Activated B cell treated with CpG ODN at 0.5 μM for 24 hours (primary cell): Measurements from ENCODE around the gene WDR35. TPM values are rescaled to one million over a fixed set of nuclear protein-coding genes. Genes with fewer than 3 reads are reported as not detected.

ENCODE experiments used
- ATAC-seq: fragments of 200-7000 bp; cut with Tn5 transposase; one replicate; pipeline ENCODE4 v1.10.0; 2021; ENCODE audit warnings: low read depth, mild to moderate bottlenecking, moderate library complexity
- CTCF ChIA-PET: fragments of 350-600 bp; sonication (Branson Sonifier 250); formaldehyde crosslinking; loops from one replicate; lab custom pipeline; 2021; ENCODE audit warnings: antibody characterized with exemption; lab: Charles Lee
- POLR2A ChIA-PET: fragments of 350-600 bp; sonication (Branson Sonifier 250); formaldehyde crosslinking; loops from one replicate; lab custom pipeline; 2021; ENCODE audit warnings: antibody characterized with exemption; lab: Charles Lee
- DNase-seq: peaks from one replicate; pipeline ENCODE4 v3.0.0; 2022
- H3K27ac Mint-ChIP-seq: one replicate; pipeline ENCODE4 v1.8.0; 2020; ENCODE audit warnings: mixed read lengths
- H3K27me3 Mint-ChIP-seq: one replicate; pipeline ENCODE4 v1.8.0; 2021; ENCODE audit warnings: mixed read lengths
- H3K36me3 Mint-ChIP-seq: one replicate; pipeline ENCODE4 v1.8.0; 2021; ENCODE audit warnings: low read depth, mixed read lengths
- H3K4me1 Mint-ChIP-seq: one replicate; pipeline ENCODE4 v1.8.0; 2021; ENCODE audit warnings: mixed read lengths
- H3K4me3 Mint-ChIP-seq: one replicate; pipeline ENCODE4 v1.8.0; 2020; ENCODE audit warnings: mild to moderate bottlenecking, mixed read lengths
- H3K9me3 Mint-ChIP-seq: one replicate; pipeline ENCODE4 v1.8.0; 2020; ENCODE audit warnings: mixed read lengths
- CTCF ChIP-seq: fragments of 200-600 bp; IDR thresholded peaks from one replicate; pipeline ENCODE4 v1.8.0; 2022; ENCODE audit warnings: antibody characterized with exemption, mild to moderate bottlenecking
- intact Hi-C: fragments of 100-400 bp; cut with micrococcal nuclease; formaldehyde crosslinking; loops from one replicate; pipeline ENCODE4 v1.15.1; 2024
- total RNA-seq: library from RNA; stranded (reverse); gene quantifications from 2 replicates; pipeline ENCODE4 v1.2.3, GENCODE V29; 2022

The WDR35 gene
- total RNA-seq, 1 donor from 2014 or later, result 8.2 TPM

- DNase-seq (no peak), ATAC-seq (no peak)
- Mint-ChIP-seq H3K4me3 (peak overlapping the region; percentile 71), H3K9me3 (peaks cover 3% of the 10 kb centered on the region), H3K27ac (no peak overlapping the region), H3K36me3 (no peaks in the 10 kb centered on the region), H3K4me1 (peaks cover 12% of the 10 kb centered on the region), H3K27me3 (peaks cover 39% of the 10 kb centered on the region)
- ChIA-PET POLR2A (no interaction called here), CTCF (interaction anchor here (1.1 to 2.0 kb wide), 2 partner anchors 55 to 85 kb away, joined by 3 to 6 read pairs; no protein-coding TSS in a partner anchor)
- intact Hi-C loops, result loop anchor here (2.0 kb wide), 1 partner anchor 21 kb away; the partner anchor contains the start of gene WDR35
- TF ChIP-seq CTCF, result no peak
Measured at GRCh38 chr2:20012032-20012281, 22.1 kb upstream of the WDR35 start.

- Mint-ChIP-seq H3K27me3 (peaks cover 39% of the 10 kb centered on the region), H3K36me3 (no peaks in the 10 kb centered on the region), H3K9me3 (peaks cover 3% of the 10 kb centered on the region), H3K4me1 (peaks cover 12% of the 10 kb centered on the region), H3K27ac (no peak overlapping the region), H3K4me3 (peak overlapping the region; percentile 71)
- POLR2A ChIA-PET, result no interaction called here
- CTCF ChIA-PET, result interaction anchor here (1.1 to 2.0 kb wide), 2 partner anchors 54 to 86 kb away, joined by 3 to 6 read pairs; no protein-coding TSS in a partner anchor
- no peak for ATAC-seq
- DNase-seq, result no peak
- intact Hi-C loops, result loop anchor here (2.0 kb wide), 1 partner anchor 21 kb away; the partner anchor contains the start of gene WDR35
- no peak for TF ChIP-seq CTCF
Measured at GRCh38 chr2:20011276-20012031, 21.5 kb upstream of the WDR35 start.

GRCh38 chr2:20008703-20009102 is 18.8 kb upstream of the WDR35 start:
- H3K4me1 Mint-ChIP-seq, result peaks cover 12% of the 10 kb centered on the region
- no peak for TF ChIP-seq CTCF
- H3K27ac Mint-ChIP-seq, result no peak overlapping the region
- H3K9me3 Mint-ChIP-seq, result no peaks in the 10 kb centered on the region
- POLR2A ChIA-PET, result no interaction called here
- CTCF ChIA-PET, result no interaction called here
- H3K4me3 Mint-ChIP-seq, result no peak overlapping the region
- DNase-seq (no peak), ATAC-seq (no peak)
- H3K27me3 Mint-ChIP-seq, result peaks cover 32% of the 10 kb centered on the region
- intact Hi-C loops, result no loop called here
- H3K36me3 Mint-ChIP-seq, result no peaks in the 10 kb centered on the region

GRCh38 chr2:20005891-20006470 is 16.1 kb upstream of the WDR35 start:
- Mint-ChIP-seq H3K4me1 (no peaks in the 10 kb centered on the region), H3K4me3 (no peak overlapping the region)
- CTCF ChIA-PET, result no interaction called here

More at GRCh38 chr2:20005891-20006470, 16.1 kb upstream of the WDR35 start:
- DNase-seq (no peak), ATAC-seq (no peak)
- no peak overlapping the region for H3K27ac Mint-ChIP-seq
- no peaks in the 10 kb centered on the region for H3K36me3 Mint-ChIP-seq
- no peak for TF ChIP-seq CTCF
- peaks cover 20% of the 10 kb centered on the region for H3K27me3 Mint-ChIP-seq
- intact Hi-C loops, result no loop called here
- no peaks in the 10 kb centered on the region for H3K9me3 Mint-ChIP-seq
- POLR2A ChIA-PET, result no interaction called here
